Thyroid gland (tissue), 4 donors: Measurements from ENCODE around the gene LAMC3. TPM values are rescaled to one million over a fixed set of nuclear protein-coding genes. Genes with fewer than 3 reads are reported as not detected.

Source experiments
- DNase-seq, 2 donors: peaks; one replicate each; pipeline ENCODE4 v3.0.0-alpha.2; 2019
- H3K27ac ChIP-seq, 3 donors: fragments of 200-600 bp; sonication (generic); 1 replicate in 2 of 3; 2 replicates in 1 of 3; pipeline ENCODE4 v1.5.1; 2016 to 2019; ENCODE audit warnings: mild to moderate bottlenecking in 1 of 3, moderate library complexity in 1 of 3
- H3K27me3 ChIP-seq: fragments of 200-600 bp; sonication (generic); one replicate; pipeline ENCODE4 v1.5.1; 2019
- H3K36me3 ChIP-seq, 2 donors: fragments of 200-600 bp; sonication (generic); one replicate each; pipeline ENCODE4 v1.5.1; 2016 to 2019
- H3K4me1 ChIP-seq, 2 donors: fragments of 200-600 bp; sonication (generic); one replicate each; pipeline ENCODE4 v1.5.1; 2017 to 2019
- H3K4me3 ChIP-seq, 3 donors: fragments of 200-600 bp; sonication (generic); replicated peaks in 1 of 3; 1 replicate in 2 of 3; 2 replicates in 1 of 3; pipeline ENCODE4 v1.5.1; 2016; ENCODE audit warnings: mild to moderate bottlenecking in 1 of 3
- H3K9me3 ChIP-seq: fragments of 200-600 bp; sonication (generic); one replicate; pipeline ENCODE4 v1.5.1; 2017
- POLR2A ChIP-seq, 2 donors: fragments of 450-650 bp; IDR thresholded peaks; one replicate each; pipeline ENCODE4 v1.6.1; 2017; ENCODE audit warnings: antibody characterized with exemption in 2 of 2, mild to moderate bottlenecking in 2 of 2, moderate library complexity in 1 of 2
- WGBS, 2 donors: methylation state at CpG; one replicate each; pipeline ENCODE4 v1.1.5; 2017; 5-methylcytosine and 5-hydroxymethylcytosine counted together
- intact Hi-C: fragments of 100-400 bp; cut with DNase I; formaldehyde crosslinking; loops from one replicate; pipeline ENCODE4 v1.15.1; 2023
- total RNA-seq, 4 donors: library from RNA; depleted of rRNA; stranded (reverse); fragments of >200 nt; gene quantifications; one replicate each; pipeline ENCODE4 v1.2.3, GENCODE V29; 2016
- TF ChIP-seq, protein P1 (sequence below), 6 experiments: fragments of 200-600 bp in 3 of 6; fragments of 450-650 bp in 3 of 6; sonication (generic) in 3 of 6; IDR thresholded peaks; one replicate each; pipeline ENCODE4 v1.5.1; 2016 to 2019; ENCODE audit warnings: antibody characterized with exemption in 6 of 6, mild to moderate bottlenecking in 2 of 6, inconsistent platforms in 1 of 6, moderate library complexity in 1 of 6

Gene LAMC3
- total RNA-seq, 4 donors from 2014 or later = 0.81 to 11.1 (median 3.2) TPM

DNA sequence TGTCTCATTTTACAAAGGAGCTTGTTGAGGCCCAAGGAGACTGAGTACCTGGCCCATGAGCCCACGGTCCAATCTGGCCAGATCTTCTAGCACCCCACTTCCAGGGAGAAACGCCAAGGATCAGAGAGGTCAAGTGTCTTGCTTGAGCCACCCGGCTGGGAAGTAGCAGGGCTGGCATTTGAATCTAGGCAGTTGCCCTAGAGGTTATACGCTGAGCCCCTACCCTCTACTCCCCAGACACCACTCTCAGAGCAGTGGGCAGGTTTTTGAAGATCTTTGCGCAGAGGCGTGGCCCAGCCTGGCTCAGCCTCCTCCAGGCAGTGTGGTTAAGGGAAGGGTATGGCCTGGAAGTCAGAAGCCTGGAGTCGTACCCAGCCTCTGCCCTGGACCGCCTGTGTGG lies 110.6 kb downstream of the LAMC3 start:
- Histone ChIP-seq H3K27me3 (no peaks in the 10 kb centered on the region), H3K4me3 (no peak overlapping the region), H3K4me1 (peaks cover 0 to 2% of the 10 kb centered on the region in 2 donors), H3K27ac (no peak overlapping the region), H3K36me3 (peaks cover 13 to 17% of the 10 kb centered on the region in 2 donors), H3K9me3 (no peaks in the 10 kb centered on the region)
- intact Hi-C loops = no loop called here
- no peak for TF ChIP-seq POLR2A (IDR thresholded peaks at IDR 0.05)
- TF ChIP-seq, protein P1, sequence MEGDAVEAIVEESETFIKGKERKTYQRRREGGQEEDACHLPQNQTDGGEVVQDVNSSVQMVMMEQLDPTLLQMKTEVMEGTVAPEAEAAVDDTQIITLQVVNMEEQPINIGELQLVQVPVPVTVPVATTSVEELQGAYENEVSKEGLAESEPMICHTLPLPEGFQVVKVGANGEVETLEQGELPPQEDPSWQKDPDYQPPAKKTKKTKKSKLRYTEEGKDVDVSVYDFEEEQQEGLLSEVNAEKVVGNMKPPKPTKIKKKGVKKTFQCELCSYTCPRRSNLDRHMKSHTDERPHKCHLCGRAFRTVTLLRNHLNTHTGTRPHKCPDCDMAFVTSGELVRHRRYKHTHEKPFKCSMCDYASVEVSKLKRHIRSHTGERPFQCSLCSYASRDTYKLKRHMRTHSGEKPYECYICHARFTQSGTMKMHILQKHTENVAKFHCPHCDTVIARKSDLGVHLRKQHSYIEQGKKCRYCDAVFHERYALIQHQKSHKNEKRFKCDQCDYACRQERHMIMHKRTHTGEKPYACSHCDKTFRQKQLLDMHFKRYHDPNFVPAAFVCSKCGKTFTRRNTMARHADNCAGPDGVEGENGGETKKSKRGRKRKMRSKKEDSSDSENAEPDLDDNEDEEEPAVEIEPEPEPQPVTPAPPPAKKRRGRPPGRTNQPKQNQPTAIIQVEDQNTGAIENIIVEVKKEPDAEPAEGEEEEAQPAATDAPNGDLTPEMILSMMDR (IDR thresholded peaks at IDR 0.05) = no peak
- WGBS, 2 donors = 79 to 81% methylated on average over 8 of the region's 8 CpGs
- DNase-seq = no peak

DNA sequence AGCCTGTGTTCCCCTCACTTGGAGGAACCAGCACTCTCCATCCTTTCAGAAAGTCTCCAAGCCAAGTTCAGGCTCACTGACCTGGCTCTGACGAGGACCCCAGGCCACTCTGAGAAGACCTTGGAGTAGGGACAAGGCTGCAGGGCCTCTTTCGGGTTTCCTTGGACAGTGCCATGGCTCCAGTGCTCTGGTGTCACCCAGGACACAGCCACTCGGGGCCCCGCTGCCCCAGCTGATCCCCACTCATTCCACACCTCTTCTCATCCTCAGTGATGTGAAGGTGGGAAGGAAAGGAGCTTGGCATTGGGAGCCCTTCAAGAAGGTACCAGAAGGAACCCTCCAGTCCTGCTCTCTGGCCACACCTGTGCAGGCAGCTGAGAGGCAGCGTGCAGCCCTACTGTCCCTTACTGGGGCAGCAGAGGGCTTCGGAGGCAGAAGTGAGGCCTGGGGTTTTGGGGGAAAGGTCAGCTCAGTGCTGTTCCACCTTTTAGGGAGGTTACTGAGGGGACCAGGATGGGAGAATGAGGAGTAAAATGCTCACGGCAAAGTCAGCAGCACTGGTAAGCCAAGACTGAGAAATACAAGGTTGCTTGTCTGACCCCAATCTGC lies 111.8 kb downstream of the LAMC3 start:
- peaks cover 0 to 5% of the 10 kb centered on the region in 2 donors for H3K4me1 ChIP-seq
- H3K9me3 ChIP-seq = no peaks in the 10 kb centered on the region
- H3K27ac ChIP-seq = no peak overlapping the region
- no peak overlapping the region for H3K4me3 ChIP-seq
- TF ChIP-seq, protein P1 (IDR thresholded peaks at IDR 0.05) = no peak
- no peak for TF ChIP-seq POLR2A (IDR thresholded peaks at IDR 0.05)
- no peak for DNase-seq
- no peaks in the 10 kb centered on the region for H3K27me3 ChIP-seq
- WGBS, 2 donors = 89 to 97% methylated on average over 4 to 7 of the region's 7 CpGs
- H3K36me3 ChIP-seq = peaks cover 13 to 17% of the 10 kb centered on the region in 2 donors
- intact Hi-C loops = no loop called here

DNA sequence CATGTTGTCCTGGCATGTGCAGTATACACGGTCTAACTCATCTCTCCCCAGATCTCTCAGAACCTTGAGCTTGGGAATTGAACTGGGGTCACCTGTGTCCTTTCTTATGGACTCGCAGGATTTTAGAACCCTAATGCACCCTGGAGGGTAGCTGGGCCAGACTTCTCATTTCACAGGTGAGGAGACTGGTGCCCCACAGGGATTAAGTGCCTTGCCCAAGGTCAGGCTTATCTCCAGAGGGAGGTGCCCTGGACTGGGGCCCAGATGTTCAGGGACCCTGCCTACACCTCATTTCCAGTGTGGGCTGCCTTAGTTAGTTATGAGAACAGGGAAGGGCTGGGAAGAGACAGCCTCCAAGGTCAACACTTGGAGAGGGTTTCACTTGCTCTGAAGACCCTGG lies 112.4 kb downstream of the LAMC3 start:
- 91 to 96% methylated on average over 2 of the region's 2 CpGs for WGBS, 2 donors
- TF ChIP-seq, protein P1 (IDR thresholded peaks at IDR 0.05) = no peak
- no peak for TF ChIP-seq POLR2A (IDR thresholded peaks at IDR 0.05)
- intact Hi-C loops = no loop called here
- no peak overlapping the region for H3K4me3 ChIP-seq
- no peaks in the 10 kb centered on the region for H3K9me3 ChIP-seq
- peaks cover 13 to 17% of the 10 kb centered on the region in 2 donors for H3K36me3 ChIP-seq
- H3K4me1 ChIP-seq = peaks cover 0 to 8% of the 10 kb centered on the region in 2 donors
- H3K27me3 ChIP-seq = no peaks in the 10 kb centered on the region
- no peak overlapping the region for H3K27ac ChIP-seq
- DNase-seq = no peak

DNA sequence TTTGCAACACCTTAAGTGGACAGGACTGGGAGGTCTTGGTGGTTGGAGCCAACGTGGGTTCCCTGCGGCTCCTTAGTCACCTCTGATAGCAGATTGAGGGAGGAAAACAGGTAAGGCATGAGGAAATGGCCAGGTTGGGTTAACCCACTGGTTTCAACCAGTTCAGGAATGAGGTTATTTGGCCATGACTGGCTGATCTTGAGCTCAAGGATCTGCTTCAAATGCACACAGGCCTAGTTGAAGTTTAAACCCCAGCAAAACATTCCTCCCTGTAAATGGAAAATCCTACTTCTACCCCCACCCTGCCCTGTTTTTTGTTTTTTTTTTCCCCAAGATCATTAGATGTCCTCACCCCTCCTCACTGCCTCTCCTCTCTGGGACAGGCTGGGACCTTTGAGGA lies 113.2 kb downstream of the LAMC3 start:
- 67 to 80% methylated on average over 2 of the region's 2 CpGs for WGBS, 2 donors
- H3K27me3 ChIP-seq = no peaks in the 10 kb centered on the region
- H3K36me3 ChIP-seq = peaks cover 13 to 17% of the 10 kb centered on the region in 2 donors
- H3K4me3 ChIP-seq = no peak overlapping the region
- no peak for TF ChIP-seq POLR2A (IDR thresholded peaks at IDR 0.05)
- TF ChIP-seq, protein P1 (IDR thresholded peaks at IDR 0.05) = no peak
- intact Hi-C loops = no loop called here
- H3K9me3 ChIP-seq = no peaks in the 10 kb centered on the region
- peaks cover 0 to 12% of the 10 kb centered on the region in 2 donors for H3K4me1 ChIP-seq
- peak overlapping the region in 1 of 3 donors; percentile 18 for H3K27ac ChIP-seq
- DNase-seq = peak in 1 of 2 donors; percentile 22

DNA sequence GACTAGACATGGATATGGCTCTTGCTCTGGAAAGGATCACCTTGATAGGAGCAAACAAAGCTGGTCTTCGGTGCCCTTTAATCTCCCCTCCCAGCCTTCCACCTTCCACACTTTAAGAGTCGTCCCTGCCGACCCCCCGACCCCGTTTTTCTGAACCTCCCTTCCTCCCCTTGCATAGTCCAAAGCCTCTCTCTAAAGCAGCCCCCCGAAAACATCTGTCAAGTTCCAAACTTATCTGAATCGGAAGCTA lies 116.0 kb downstream of the LAMC3 start:
- Histone ChIP-seq H3K4me3 (peak overlapping the region; percentile 54 to 99 (median 62)), H3K9me3 (no peaks in the 10 kb centered on the region), H3K27me3 (no peaks in the 10 kb centered on the region), H3K36me3 (peaks cover 30 to 36% of the 10 kb centered on the region in 2 donors), H3K27ac (peak overlapping the region; percentile 69 to 83 (median 73)), H3K4me1 (peaks cover 0 to 12% of the 10 kb centered on the region in 2 donors)
- 1 to 5% methylated on average over 7 of the region's 7 CpGs for WGBS, 2 donors
- intact Hi-C loops = loop anchor here (5.0 kb wide), 1 partner anchor 68 kb away; no protein-coding TSS in a partner anchor
- no peak for TF ChIP-seq POLR2A (IDR thresholded peaks at IDR 0.05)
- TF ChIP-seq, protein P1 (IDR thresholded peaks at IDR 0.05) = no peak
- no peak for DNase-seq
